Neural cell (in vitro differentiated cells): ENCODE data around the gene ACOX3. TPM values are rescaled to one million over a fixed set of nuclear protein-coding genes. Genes with fewer than 3 reads are reported as not detected.
A peak's percentile ranks its signal among the peaks of the same experiment; 100 is the strongest.
"Not testable (repeated sequence)": the region's sequence is repeated elsewhere in the genome, so short reads cannot be mapped to it uniquely, and the experiment has no call there.

Source experiments
- H2AFZ ChIP-seq: fragments of 200-600, 300-800 bp; sonication (generic), shearing (Covaris generic); 2 replicates; pipeline ENCODE4 v1.6.0; 2014; ENCODE audit warnings: low read depth, mild to moderate bottlenecking, antibody characterized with exemption, low read length, moderate library complexity
- H3F3A ChIP-seq: fragments of 200-600 bp; shearing (Covaris generic); 2 replicates; pipeline ENCODE4 v1.6.1; 2016; ENCODE audit warnings: mild to moderate bottlenecking, moderate library complexity, mixed read lengths, antibody characterized with exemption, low read length; ENCODE audit not compliant: insufficient read depth, poor library complexity, severe bottlenecking
- H3K27ac ChIP-seq: fragments of 200-600, 300-800 bp; sonication (generic), shearing (Covaris generic); 2 replicates; pipeline ENCODE4 v1.5.1; 2014; ENCODE audit warnings: mild to moderate bottlenecking, low read length, moderate library complexity
- H3K27me3 ChIP-seq: fragments of 300-800, 200-600 bp; sonication (generic), shearing (Covaris generic); 2 replicates; pipeline ENCODE4 v1.6.0; 2014; ENCODE audit warnings: mild to moderate bottlenecking, low read depth, low read length, moderate library complexity; ENCODE audit not compliant: insufficient read depth
- H3K36me3 ChIP-seq: fragments of 300-800, 200-600 bp; sonication (generic), shearing (Covaris generic); 2 replicates; pipeline ENCODE4 v1.5.1; 2014; ENCODE audit warnings: mild to moderate bottlenecking, antibody characterized with exemption, low read length, moderate library complexity; ENCODE audit not compliant: insufficient read depth
- H3K4me2 ChIP-seq: fragments of 300-800, 200-600 bp; sonication (generic), shearing (Covaris generic); 2 replicates; pipeline ENCODE4 v1.6.0; 2014; ENCODE audit warnings: mild to moderate bottlenecking, low read length
- H3K4me3 ChIP-seq: fragments of 300-800, 200-600 bp; sonication (generic), shearing (Covaris generic); 2 replicates; pipeline ENCODE4 v1.5.1; 2014; ENCODE audit warnings: mild to moderate bottlenecking, low read length, moderate library complexity
- H3K79me2 ChIP-seq: fragments of 200-600 bp; shearing (Covaris generic); replicated peaks from 2 replicates; pipeline ENCODE4 v1.6.0; 2014; ENCODE audit warnings: mild to moderate bottlenecking, low read length, moderate library complexity; ENCODE audit not compliant: insufficient read depth
- H3K9ac ChIP-seq: fragments of 300-800, 200-600 bp; sonication (generic), shearing (Covaris generic); 2 replicates; pipeline ENCODE4 v1.6.1; 2016; ENCODE audit warnings: mild to moderate bottlenecking, low read length, mixed read lengths
- H3K9me2 ChIP-seq: fragments of 200-600 bp; shearing (Covaris generic); 2 replicates; pipeline ENCODE4 v1.6.1; 2016; ENCODE audit warnings: mild to moderate bottlenecking, low read length, mixed read lengths; ENCODE audit not compliant: insufficient read depth
- H3K9me3 ChIP-seq: fragments of 200-600, 300-800 bp; sonication (generic), shearing (Covaris generic); 2 replicates; pipeline ENCODE4 v1.6.1; 2016; ENCODE audit warnings: mild to moderate bottlenecking, mixed run types, low read length, moderate library complexity, mixed read lengths
- H4K20me1 ChIP-seq: fragments of 200-600 bp; shearing (Covaris generic); 2 replicates; pipeline ENCODE4 v1.6.1; 2016; ENCODE audit warnings: mild to moderate bottlenecking, mixed run types; ENCODE audit not compliant: insufficient read depth
- CTCF ChIP-seq: fragments of 450-650 bp; IDR thresholded peaks from 2 replicates; pipeline ENCODE4 v1.5.1; 2014; ENCODE audit warnings: antibody characterized with exemption, mild to moderate bottlenecking, moderate library complexity; ENCODE audit not compliant: poor library complexity, severe bottlenecking
- EP300 ChIP-seq: fragments of 450-650 bp; conservative IDR thresholded peaks from 2 replicates; pipeline ENCODE4 v1.6.1; 2014; ENCODE audit warnings: antibody characterized with exemption, mild to moderate bottlenecking, moderate library complexity; ENCODE audit not compliant: poor library complexity, severe bottlenecking
- EZH2 ChIP-seq: fragments of 200-600, 300-800 bp; shearing (Covaris generic), sonication (generic); IDR thresholded peaks from 2 replicates; pipeline ENCODE4 v1.6.1; 2014; ENCODE audit warnings: antibody characterized with exemption, low read length, borderline replicate concordance, mild to moderate bottlenecking; ENCODE audit not compliant: insufficient read depth, poor library complexity, severe bottlenecking
- MXI1 ChIP-seq: fragments of 450-650 bp; conservative IDR thresholded peaks from 2 replicates; pipeline ENCODE4 v1.6.1; 2014; ENCODE audit warnings: antibody characterized with exemption, mild to moderate bottlenecking; ENCODE audit not compliant: poor library complexity, severe bottlenecking
- POLR2AphosphoS5 ChIP-seq: IDR thresholded peaks from 2 replicates; pipeline ENCODE4 v1.6.1; 2012
- RAD21 ChIP-seq: fragments of 450-650 bp; conservative IDR thresholded peaks from 2 replicates; pipeline ENCODE4 v1.6.1; 2014; ENCODE audit warnings: antibody characterized with exemption, mild to moderate bottlenecking, moderate library complexity
- REST ChIP-seq: IDR thresholded peaks from 2 replicates; pipeline ENCODE4 v1.6.1; 2012; ENCODE audit warnings: borderline replicate concordance
- SMC3 ChIP-seq: fragments of 450-650 bp; conservative IDR thresholded peaks from 2 replicates; pipeline ENCODE4 v1.6.1; 2014; ENCODE audit warnings: antibody characterized with exemption, mild to moderate bottlenecking, moderate library complexity; ENCODE audit not compliant: poor library complexity
- TAF1 ChIP-seq: IDR thresholded peaks from 2 replicates; pipeline ENCODE4 v1.6.1; 2012; ENCODE audit warnings: low read depth
- polyA plus RNA-seq: library from polyadenylated mRNA; depleted of rRNA; stranded (reverse); fragments of >200 nt; gene quantifications from 2 replicates; pipeline ENCODE4 v1.2.3, GENCODE V29; 2014

ACOX3 gene
- polyA plus RNA-seq, 1 donor from 2014 or later, result 13.2 TPM

GRCh38 chr4:8407756-8408155 is 32.8 kb downstream of the ACOX3 start:
- H3K27ac ChIP-seq, result no peak overlapping the region
- H2AFZ ChIP-seq, result no peak overlapping the region
- H3K4me2 ChIP-seq, result no peak overlapping the region
- TF ChIP-seq RAD21, result no peak
- TF ChIP-seq MXI1, result no peak
- TF ChIP-seq POLR2AphosphoS5, result no peak
- TF ChIP-seq TAF1, result no peak
- no peak for TF ChIP-seq EZH2
- no peak for TF ChIP-seq EP300
- no peak for TF ChIP-seq SMC3
- no peak overlapping the region for H3K4me3 ChIP-seq
- no peak overlapping the region for H3K9ac ChIP-seq
- no peaks in the 10 kb centered on the region for H3K9me3 ChIP-seq
- H3K27me3 ChIP-seq, result no peaks in the 10 kb centered on the region
- H3K79me2 ChIP-seq, result no peaks in the 10 kb centered on the region
- no peaks in the 10 kb centered on the region for H3F3A ChIP-seq
- H4K20me1 ChIP-seq, result no peaks in the 10 kb centered on the region
- H3K9me2 ChIP-seq, result no peaks in the 10 kb centered on the region
- H3K36me3 ChIP-seq, result no peaks in the 10 kb centered on the region

- H4K20me1 ChIP-seq, result no peaks in the 10 kb centered on the region
- no peak overlapping the region for H3K4me2 ChIP-seq
- H3K4me3 ChIP-seq, result no peak overlapping the region
- H3K27ac ChIP-seq, result no peak overlapping the region
- H3K36me3 ChIP-seq, result no peaks in the 10 kb centered on the region
- no peak overlapping the region for H3K9ac ChIP-seq
- TF ChIP-seq MXI1, result no peak
- no peak for TF ChIP-seq TAF1
- TF ChIP-seq RAD21, result no peak
- TF ChIP-seq EP300, result no peak
- no peak for TF ChIP-seq REST
- no peak for TF ChIP-seq SMC3
- no peak for TF ChIP-seq CTCF
- no peak for TF ChIP-seq POLR2AphosphoS5
- no peak for TF ChIP-seq EZH2
- H3F3A ChIP-seq, result no peaks in the 10 kb centered on the region
- H3K9me3 ChIP-seq, result no peaks in the 10 kb centered on the region
- H3K9me2 ChIP-seq, result no peaks in the 10 kb centered on the region
- H3K79me2 ChIP-seq, result no peaks in the 10 kb centered on the region
- H2AFZ ChIP-seq, result no peak overlapping the region
- no peaks in the 10 kb centered on the region for H3K27me3 ChIP-seq
Measured at GRCh38 chr4:8407316-8407715, 33.2 kb downstream of the ACOX3 start.

GRCh38 chr4:8406887-8407286 is 33.6 kb downstream of the ACOX3 start:
- H3K4me3 ChIP-seq, H4K20me1 ChIP-seq, H3K9me3 ChIP-seq, H3K4me2 ChIP-seq, H2AFZ ChIP-seq, H3K36me3 ChIP-seq, H3K79me2 ChIP-seq, H3F3A ChIP-seq, H3K27me3 ChIP-seq, H3K9ac ChIP-seq, H3K9me2 ChIP-seq, H3K27ac ChIP-seq: not testable (repeated sequence)
- peak; percentile 42 for TF ChIP-seq CTCF
